GM12872 (cell line): ENCODE results near the gene CCDC93.

Experiments used
- TF ChIP-seq, protein P1 (sequence below): IDR thresholded peaks from 3 replicates; pipeline ENCODE4 v1.5.1; 2011; ENCODE audit warnings: low read depth, mild to moderate bottlenecking, low read length, moderate library complexity; ENCODE audit not compliant: insufficient read depth

The CCDC93 gene

DNA sequence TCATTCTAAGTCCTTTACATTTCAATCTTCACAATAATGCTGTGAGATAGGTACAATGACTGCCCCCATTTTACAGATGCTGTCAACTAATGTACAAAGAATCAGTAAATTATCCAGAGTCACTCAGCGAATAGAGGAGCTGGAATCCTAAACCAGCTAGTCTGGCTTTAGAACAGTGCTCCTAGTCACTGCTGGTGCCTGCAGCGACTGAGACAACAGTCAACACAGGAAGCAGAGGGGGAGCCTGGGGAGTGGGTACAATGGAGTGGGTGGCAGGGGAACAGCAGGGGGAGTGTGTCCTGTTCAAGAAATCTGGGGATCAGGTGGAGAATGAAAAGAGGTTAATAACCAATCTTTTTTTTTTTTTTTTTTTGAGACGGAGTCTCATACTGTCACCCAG lies 37.3 kb downstream of the CCDC93 start:
- TF ChIP-seq, protein P1, sequence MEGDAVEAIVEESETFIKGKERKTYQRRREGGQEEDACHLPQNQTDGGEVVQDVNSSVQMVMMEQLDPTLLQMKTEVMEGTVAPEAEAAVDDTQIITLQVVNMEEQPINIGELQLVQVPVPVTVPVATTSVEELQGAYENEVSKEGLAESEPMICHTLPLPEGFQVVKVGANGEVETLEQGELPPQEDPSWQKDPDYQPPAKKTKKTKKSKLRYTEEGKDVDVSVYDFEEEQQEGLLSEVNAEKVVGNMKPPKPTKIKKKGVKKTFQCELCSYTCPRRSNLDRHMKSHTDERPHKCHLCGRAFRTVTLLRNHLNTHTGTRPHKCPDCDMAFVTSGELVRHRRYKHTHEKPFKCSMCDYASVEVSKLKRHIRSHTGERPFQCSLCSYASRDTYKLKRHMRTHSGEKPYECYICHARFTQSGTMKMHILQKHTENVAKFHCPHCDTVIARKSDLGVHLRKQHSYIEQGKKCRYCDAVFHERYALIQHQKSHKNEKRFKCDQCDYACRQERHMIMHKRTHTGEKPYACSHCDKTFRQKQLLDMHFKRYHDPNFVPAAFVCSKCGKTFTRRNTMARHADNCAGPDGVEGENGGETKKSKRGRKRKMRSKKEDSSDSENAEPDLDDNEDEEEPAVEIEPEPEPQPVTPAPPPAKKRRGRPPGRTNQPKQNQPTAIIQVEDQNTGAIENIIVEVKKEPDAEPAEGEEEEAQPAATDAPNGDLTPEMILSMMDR, result no peak

DNA sequence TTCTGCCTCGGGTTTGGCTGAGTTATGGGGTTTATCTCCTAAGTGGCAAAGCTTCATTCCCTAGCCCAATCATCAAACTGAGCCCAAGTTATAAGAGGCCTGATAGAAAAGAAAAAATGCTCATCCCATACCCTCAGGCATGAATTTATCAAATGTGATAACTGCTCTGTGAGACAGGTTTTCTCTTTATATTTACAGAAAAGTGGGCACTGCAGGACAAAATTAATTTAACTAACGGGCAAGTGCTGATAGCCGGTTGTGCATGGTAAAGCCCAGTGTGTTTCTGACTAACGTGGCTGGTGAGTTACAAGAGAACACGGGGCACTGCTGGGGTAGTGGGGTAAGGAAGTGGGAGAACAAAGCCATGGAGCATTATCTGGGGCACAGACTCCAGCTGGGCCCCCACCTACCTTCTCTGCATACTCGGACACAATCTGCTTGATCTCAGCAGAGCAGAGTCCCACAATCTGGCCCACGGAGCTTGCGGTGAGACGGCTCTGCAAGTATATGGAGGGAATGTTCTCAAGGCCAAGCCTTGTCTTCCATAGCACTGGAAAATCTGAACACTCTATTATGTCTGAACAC lies 40.3 kb downstream of the CCDC93 start:
- TF ChIP-seq, protein P1, result no peak

DNA sequence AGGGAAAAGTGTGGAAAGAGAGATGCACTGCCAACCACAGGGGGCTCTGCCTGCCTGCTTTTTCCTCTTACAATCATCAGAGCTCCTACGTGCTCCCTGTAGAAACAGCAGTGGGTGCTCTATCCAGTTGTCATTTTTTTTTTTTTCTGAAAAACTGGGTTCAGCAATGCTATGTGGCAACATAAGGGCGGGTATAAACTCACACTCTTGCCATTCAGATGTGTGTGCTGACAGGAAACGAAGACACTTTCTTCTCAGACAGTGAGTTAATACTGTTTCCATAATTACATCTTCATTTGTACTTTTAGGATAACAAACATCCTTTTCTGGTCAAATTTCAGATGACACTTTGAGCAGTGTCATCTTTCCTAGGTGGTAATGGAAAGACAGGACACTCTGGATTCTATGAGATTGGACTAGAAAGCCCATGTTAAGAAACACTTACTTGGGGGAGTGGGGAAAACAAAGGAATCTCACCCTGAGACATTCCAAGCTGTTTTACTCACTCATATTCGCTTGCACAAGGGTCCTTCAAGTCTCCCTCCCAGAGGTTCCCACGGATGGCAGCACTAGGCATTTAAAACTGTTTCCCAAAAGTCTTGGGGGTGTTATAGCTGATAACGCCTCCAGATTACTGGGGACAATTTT lies 41.3 kb downstream of the CCDC93 start:
- TF ChIP-seq, protein P1, result no peak

- TF ChIP-seq, protein P1, result no peak
Observed at GRCh38 chr2:117968722-117969121, 45.1 kb downstream of the CCDC93 start.

- TF ChIP-seq, protein P1, result no peak
Observed at GRCh38 chr2:117967977-117968718, 45.7 kb downstream of the CCDC93 start.

DNA sequence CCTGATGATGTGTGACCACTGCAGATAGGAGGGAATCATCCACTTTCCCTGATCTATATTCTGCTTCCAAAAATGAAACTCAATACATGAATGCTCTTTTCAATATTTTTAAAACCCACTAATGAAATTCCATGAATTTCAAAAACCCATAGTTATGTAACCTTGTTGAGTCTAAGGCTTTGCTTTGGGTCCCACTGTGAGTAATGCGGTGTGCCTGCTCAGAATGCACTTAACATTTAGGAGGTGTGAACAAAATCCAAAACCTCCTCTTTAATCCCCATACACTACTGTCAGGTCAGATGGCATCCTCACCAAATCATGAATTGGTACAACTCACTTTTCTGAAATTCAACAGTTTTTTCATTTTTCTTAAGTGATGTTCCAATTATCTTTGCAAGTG lies 50.4 kb downstream of the CCDC93 start:
- TF ChIP-seq, protein P1, result no peak

DNA sequence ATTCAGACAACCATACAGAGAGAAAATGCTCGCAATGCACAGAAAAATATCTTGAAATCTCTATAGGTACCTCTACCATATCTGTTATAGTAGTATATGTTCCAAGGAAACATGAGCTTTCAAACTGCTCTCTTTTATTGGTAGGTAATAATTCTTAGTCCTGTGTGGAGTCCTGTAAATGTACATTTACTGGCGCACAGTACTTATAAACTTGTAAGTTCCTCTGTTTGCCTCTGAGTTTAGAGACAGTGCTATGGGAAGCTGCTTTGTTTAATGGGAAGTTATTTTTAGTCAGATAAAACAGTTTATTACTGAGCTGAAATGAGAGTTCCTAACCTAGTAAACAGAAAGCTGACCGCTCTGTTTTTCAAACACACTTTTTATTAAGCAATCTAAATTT lies 52.7 kb downstream of the CCDC93 start:
- TF ChIP-seq, protein P1, result no peak
